Stimulated activated CD4-positive, alpha-beta T cell treated with anti-CD3 and anti-CD28 coated beads, Interleukin-1b, Interleukin-23, amount 100 ng/mL, for 1 hour (primary cell): Measurements from ENCODE around the gene RHOA.

Experiments used
- DNase-seq, 2 donors: peaks; one replicate each; pipeline ENCODE4 v3.0.0-alpha.2; 2020; ENCODE audit warnings: low read depth in 2 of 2

Gene RHOA

GRCh38 chr3:49324768-49325167 is 87.0 kb downstream of the RHOA start:
- no peak for DNase-seq

DNA sequence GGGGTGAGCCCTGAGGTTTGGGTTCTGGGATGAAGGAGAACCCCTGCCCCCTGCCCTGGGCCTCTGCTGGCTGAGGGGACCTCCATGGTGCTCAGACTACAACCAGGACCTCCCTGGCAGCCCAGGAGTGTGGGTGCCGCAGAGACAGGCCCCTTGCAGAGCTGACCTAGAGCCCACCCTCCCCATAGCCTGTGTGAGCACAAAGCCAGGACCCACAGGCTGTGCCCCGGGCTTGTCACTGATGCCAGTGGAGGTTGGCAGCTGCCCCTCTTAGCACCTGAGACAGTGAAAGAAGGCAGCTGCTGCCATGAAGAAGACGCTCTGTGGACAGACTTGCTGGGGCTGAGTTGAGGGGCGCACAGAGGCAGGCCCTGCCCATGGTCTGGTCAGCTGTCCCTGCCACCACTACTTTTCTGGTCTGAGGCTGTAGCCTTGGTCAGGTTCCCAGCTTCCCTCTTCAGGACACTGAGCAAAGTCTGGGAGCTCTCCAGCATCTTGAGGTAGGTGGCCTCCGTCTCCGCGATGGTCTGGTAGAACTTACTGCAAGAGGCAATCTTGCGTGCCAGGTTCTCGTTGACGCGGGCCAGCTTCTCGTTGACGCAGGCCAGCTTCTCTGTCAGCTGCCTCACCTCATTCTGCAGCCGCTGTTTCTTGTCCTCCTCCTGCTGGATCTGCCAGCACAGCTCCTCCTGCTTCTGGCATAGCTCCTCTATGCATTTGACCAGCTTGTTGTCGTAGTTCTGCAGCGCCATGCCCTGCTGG is 94.9 kb downstream of the RHOA start:
- no peak for DNase-seq

DNA sequence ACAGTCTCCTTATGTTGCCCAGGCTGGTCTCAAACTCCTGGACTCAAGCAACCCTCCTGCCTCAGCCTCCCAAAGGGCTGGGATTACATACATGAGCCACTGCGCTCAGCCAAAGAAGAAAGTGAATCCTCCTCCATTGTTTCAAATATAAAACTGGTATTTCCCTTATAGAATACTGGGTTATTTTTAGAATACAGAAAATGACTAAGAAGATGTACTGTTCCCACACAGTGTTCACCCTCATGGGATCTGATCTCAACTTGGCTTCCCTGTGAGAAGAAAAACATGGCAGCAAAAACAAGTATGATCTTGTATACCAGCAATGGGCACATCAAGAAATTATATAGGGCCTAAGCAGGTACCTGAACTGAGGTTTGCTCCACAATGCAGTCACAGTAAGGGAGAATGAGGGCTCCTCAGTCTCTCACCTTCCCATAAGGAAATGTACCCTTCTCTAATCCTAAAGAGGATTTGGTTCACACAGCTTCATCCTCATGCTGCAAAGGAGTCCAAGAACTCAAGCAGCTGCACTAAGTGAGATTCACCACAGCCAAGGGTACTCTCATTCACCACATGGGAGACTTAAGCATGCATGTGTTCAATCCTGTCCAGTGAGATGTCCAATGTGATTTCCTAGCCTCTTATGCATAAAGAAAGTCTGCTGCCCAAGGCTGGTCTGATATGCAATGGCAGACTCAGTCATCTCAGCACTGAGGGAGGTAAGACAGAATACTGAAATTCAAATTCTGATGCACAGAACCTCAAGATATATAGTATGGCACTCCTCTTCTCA is 97.7 kb downstream of the RHOA start:
- DNase-seq, result no peak

- DNase-seq, result no peak
Observed at GRCh38 chr3:49311283-49311682, 100.5 kb downstream of the RHOA start.

GRCh38 chr3:49310677-49311076 is 101.1 kb downstream of the RHOA start:
- no peak for DNase-seq
